DND-41 (cell line): ENCODE results near the gene UGT2B15.

Experiments
- CTCF ChIP-seq: IDR thresholded peaks from 2 replicates; pipeline ENCODE4 v1.5.1; 2012; ENCODE audit warnings: borderline replicate concordance, low read length, moderate library complexity, mild to moderate bottlenecking; ENCODE audit not compliant: poor library complexity, severe bottlenecking; ENCODE audit errors: extremely low read depth
- EZH2 ChIP-seq: IDR thresholded peaks from 3 replicates; pipeline ENCODE4 v1.6.1; 2012; ENCODE audit warnings: borderline replicate concordance, low read depth, mild to moderate bottlenecking, moderate library complexity, low read length, inconsistent platforms; ENCODE audit not compliant: severe bottlenecking

- TF ChIP-seq CTCF: no peak
- TF ChIP-seq EZH2: no peak
Measured at GRCh38 chr4:68691186-68691585, 20.7 kb upstream of the UGT2B15 start.
